Measurements from ENCODE around the gene SERPINA1.

Gene SERPINA1

GRCh38 chr14:94394025-94394493, 5.7 kb upstream of the SERPINA1 start:
- DNase-seq (ENCODE audit: low read depth), result no peak
- no peak for TF ChIP-seq CTCF (conservative IDR thresholded peaks at IDR 0.05; ENCODE audit: low read depth, low read length)
- H3K4me3 ChIP-seq (ENCODE audit: low read length), result no peak overlapping the region

GRCh38 chr14:94393474-94393873, 5.1 kb upstream of the SERPINA1 start:
- DNase-seq (ENCODE audit: low read depth), result no peak
- TF ChIP-seq CTCF (conservative IDR thresholded peaks at IDR 0.05; ENCODE audit: low read depth, low read length), result no peak
- H3K4me3 ChIP-seq (ENCODE audit: low read length), result no peak overlapping the region

GRCh38 chr14:94392510-94392935, 4.1 kb upstream of the SERPINA1 start:
- no peak for DNase-seq (ENCODE audit: low read depth)
- no peak overlapping the region for H3K4me3 ChIP-seq (ENCODE audit: low read length)
- TF ChIP-seq CTCF (conservative IDR thresholded peaks at IDR 0.05; ENCODE audit: low read depth, low read length), result no peak

GRCh38 chr14:94391281-94391975, 3.0 kb upstream of the SERPINA1 start:
- DNase-seq (ENCODE audit: low read depth), result no peak
- no peak for TF ChIP-seq CTCF (conservative IDR thresholded peaks at IDR 0.05; ENCODE audit: low read depth, low read length)
- no peak overlapping the region for H3K4me3 ChIP-seq (ENCODE audit: low read length)

GRCh38 chr14:94390372-94391086, 2.1 kb upstream of the SERPINA1 start:
- H3K4me3 ChIP-seq (ENCODE audit: low read length), result no peak overlapping the region
- no peak for DNase-seq (ENCODE audit: low read depth)
- TF ChIP-seq CTCF (conservative IDR thresholded peaks at IDR 0.05; ENCODE audit: low read depth, low read length), result no peak

- DNase-seq (ENCODE audit: low read depth), result no peak
- TF ChIP-seq CTCF (conservative IDR thresholded peaks at IDR 0.05; ENCODE audit: low read depth, low read length), result no peak
- H3K4me3 ChIP-seq (ENCODE audit: low read length), result no peak overlapping the region
Observed at GRCh38 chr14:94389731-94390371, 1.4 kb upstream of the SERPINA1 start.
